Fibroblast of villous mesenchyme (primary cell): Measurements from ENCODE around the gene CNTNAP2. TPM values are rescaled to one million over a fixed set of nuclear protein-coding genes. Genes with fewer than 3 reads are reported as not detected.

Source experiments
- DNase-seq: peaks from one replicate; pipeline ENCODE4 v3.0.0-alpha.2; 2010; ENCODE audit warnings: low read depth
- H3K4me3 ChIP-seq: 2 replicates; pipeline ENCODE4 v1.5.1; 2011; ENCODE audit warnings: low read depth, mild to moderate bottlenecking, low read length
- CTCF ChIP-seq: IDR thresholded peaks from 2 replicates; pipeline ENCODE4 v1.5.1; 2012; ENCODE audit warnings: low read depth, mild to moderate bottlenecking, low read length; ENCODE audit not compliant: insufficient read depth
- total RNA-seq: library from RNA; depleted of rRNA; stranded (reverse); fragments of >200 nt; gene quantifications from 2 replicates; pipeline ENCODE4 v1.2.3, GENCODE V29; 2012

CNTNAP2 gene
- total RNA-seq, 1 donor, result not detected

GRCh38 chr7:147013825-147014224 lies 897.2 kb downstream of the CNTNAP2 start:
- TF ChIP-seq CTCF, result no peak
- H3K4me3 ChIP-seq, result no peak overlapping the region
- DNase-seq, result no peak

- TF ChIP-seq CTCF, result no peak
- no peak overlapping the region for H3K4me3 ChIP-seq
- DNase-seq, result no peak
Measured at GRCh38 chr7:147014286-147014955, 897.8 kb downstream of the CNTNAP2 start.

- no peak overlapping the region for H3K4me3 ChIP-seq
- no peak for TF ChIP-seq CTCF
- DNase-seq, result no peak
Measured at GRCh38 chr7:147015999-147016398, 899.4 kb downstream of the CNTNAP2 start.

GRCh38 chr7:147022056-147022455 lies 905.5 kb downstream of the CNTNAP2 start:
- no peak for DNase-seq
- no peak for TF ChIP-seq CTCF
- no peak overlapping the region for H3K4me3 ChIP-seq

GRCh38 chr7:147023440-147023839 lies 906.8 kb downstream of the CNTNAP2 start:
- no peak for TF ChIP-seq CTCF
- no peak overlapping the region for H3K4me3 ChIP-seq
- DNase-seq, result no peak

- H3K4me3 ChIP-seq, result no peak overlapping the region
- no peak for TF ChIP-seq CTCF
- no peak for DNase-seq
Measured at GRCh38 chr7:147029953-147030352, 913.4 kb downstream of the CNTNAP2 start.

- no peak overlapping the region for H3K4me3 ChIP-seq
- no peak for TF ChIP-seq CTCF
- DNase-seq, result no peak
Measured at GRCh38 chr7:147033641-147034040, 917.0 kb downstream of the CNTNAP2 start.
